NCI-H128 (cell line): ENCODE measurements around the gene SSU72.
"Not testable (repeated sequence)": the region's sequence is repeated elsewhere in the genome, so short reads cannot be mapped to it uniquely, and the experiment has no call there.

Experiments used
- DNase-seq: peaks from one replicate; lab custom pipeline; 2025; ENCODE audit not compliant: unreplicated experiment; lab: John Stamatoyannopoulos, UW

Gene SSU72

DNA sequence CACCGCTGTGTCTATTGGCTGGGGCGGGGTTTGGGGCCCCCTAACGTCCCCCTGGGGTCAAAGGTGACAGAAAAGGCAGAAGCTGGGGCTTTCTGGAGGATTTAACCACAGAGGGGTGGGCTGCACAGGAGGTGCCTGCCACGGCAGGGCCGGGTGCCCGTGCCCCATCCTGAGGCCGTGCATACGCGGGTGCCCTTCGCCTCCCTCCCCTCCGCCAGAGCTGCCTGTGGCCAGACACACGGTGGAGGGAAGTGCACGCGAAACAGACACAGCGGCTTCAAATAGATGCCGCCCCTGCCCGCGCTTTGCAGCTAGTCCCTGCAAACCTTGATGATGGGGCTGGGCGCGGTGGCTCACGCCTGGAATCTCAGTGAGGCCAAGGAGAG lies 65.2 kb downstream of the SSU72 start:
- not testable (repeated sequence) for DNase-seq

DNA sequence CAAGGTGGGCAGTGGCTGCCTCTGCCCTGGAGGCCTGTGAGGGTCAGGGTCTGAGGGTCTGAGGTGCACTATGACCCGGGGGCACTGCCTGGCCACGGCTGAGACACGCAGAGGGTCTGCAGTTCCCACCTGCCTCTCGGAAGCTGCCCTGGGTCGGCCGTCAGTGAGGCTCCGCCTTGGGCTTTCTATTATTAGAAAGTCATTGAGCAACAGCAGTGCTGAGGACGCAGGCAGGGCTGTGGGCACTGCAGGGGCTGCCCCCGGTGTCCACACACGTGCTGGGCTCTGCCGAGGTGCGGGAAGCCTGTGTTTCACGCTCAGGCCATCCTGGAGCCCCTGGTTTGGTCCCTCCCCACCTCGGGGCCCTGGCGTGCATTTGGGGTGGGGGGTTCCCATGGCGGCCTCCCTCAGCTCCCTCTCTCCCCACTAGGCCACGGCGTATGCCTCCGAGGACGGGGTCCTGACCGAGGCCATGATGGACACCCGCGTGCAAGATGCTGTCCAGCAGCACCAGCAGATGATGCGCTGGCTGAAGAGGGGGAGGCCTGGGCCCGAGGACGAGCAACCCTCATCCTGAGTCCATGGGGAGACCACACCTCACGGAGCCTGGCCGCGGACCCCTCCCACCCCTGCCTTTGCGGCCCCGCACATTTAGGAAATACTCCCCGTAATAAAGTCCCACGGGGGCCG lies 65.7 kb downstream of the SSU72 start:
- DNase-seq, result not testable (repeated sequence)

DNA sequence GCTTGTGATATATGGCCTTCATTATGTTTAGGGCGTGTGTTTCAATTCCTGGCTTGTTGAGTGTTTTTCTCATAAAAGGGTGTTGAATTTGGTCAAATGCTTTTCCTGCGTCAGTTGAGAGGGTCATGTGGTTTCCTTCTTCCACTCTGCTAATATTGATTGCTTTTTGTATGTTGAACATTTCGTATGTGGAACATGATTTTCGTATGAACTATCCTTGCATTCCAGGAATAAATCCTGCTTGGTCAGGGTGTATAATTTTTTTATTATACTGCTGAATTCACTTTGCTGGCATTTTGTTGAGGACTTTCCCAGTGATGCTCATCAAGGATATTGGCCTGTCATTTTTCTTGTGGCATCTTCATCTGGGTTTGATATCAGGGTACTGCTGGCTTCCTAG lies 67.4 kb downstream of the SSU72 start:
- DNase-seq, result no peak

DNA sequence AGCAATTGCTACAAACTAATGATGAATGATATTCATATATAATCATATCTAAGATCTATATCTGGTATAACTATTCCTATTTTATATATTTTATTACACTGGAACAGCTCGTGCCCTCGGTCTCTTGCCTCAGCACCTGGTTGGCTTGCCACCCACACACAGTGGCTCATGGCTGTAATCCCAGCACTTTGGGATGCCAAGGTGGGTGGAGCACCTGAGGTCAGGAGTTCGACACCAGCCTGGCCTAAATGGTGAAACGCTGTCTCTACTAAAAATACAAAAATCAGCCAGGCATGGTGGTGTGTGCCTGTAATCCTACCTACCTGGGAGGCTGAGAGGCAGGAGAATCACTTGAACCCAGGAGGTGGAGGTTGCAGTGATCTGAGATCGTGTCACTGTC lies 68.9 kb downstream of the SSU72 start:
- DNase-seq, result not testable (repeated sequence)

DNA sequence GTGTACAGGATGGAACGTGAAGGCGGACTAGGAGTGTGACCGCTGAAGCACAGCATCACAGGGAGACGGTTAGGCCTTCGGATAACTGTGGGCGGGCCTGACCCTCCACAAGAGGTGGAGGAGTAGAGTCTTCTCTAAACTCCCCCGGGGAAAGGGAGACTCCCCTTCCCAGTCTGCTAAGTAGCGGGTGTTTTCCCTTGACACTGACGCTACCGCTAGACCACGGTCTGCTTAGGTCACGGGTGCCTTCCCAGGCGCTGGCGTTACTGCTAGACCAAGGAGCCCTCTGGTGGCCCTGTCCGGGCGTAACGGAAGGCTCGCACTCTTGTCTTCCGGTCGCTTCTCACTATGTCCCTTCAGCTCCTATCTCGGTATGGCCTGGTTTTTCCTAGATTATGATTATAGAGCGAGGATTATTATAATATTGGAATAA lies 69.3 kb downstream of the SSU72 start:
- not testable (repeated sequence) for DNase-seq

DNA sequence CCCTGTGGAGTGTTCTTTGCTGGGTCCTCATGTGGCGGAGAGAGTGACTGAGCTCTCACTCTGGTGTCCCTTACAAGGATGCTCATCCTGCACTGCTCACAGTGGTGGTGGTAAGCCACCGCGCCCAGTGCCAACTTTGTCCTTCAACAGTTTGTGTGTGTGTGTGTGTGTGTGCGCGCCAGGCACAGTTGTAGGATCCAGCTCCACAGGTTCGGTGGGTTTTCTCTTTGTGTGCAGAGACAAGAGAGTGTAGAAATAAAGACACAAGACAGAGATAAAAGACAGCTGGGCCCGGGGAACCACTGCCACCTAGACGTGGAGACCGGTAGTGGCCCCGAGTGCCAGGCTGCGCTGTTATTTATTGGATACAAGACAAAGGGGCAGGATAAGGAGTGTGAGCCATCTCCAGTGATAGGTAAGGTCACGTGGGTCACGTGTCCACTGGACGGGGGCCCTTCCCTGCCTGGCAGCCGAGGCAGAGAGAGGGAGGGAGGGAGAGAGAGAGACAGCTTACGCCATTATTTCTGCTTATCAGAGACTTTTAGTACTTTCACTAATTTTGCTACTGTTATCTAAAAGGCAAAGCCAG lies 69.8 kb downstream of the SSU72 start:
- peak; percentile 65 for DNase-seq

DNA sequence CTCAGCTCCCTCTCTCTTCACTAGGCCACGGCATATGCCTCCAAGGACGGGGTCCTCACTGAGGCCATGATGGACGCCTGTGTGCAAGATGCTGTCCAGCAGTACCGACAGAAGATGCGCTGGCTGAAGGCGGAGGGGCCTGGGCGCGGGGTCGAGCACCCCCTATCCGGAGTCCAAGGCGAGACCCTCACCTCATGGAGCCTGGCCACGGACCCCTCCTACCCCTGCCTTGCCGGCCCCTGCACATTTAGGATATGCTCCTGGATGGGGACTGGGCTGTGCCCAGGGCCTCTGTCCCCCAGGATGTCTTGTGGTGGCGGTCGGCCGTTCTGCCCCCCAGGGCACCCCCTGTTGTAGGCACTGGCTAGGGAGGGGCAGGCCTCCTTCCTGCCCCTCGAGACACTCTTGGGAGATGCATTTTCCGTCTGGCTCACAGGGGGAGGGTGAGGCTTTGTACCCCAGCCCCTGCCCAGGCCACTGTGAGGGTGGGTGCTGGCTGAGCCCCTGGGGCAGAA lies 79.1 kb downstream of the SSU72 start:
- not testable (repeated sequence) for DNase-seq

DNA sequence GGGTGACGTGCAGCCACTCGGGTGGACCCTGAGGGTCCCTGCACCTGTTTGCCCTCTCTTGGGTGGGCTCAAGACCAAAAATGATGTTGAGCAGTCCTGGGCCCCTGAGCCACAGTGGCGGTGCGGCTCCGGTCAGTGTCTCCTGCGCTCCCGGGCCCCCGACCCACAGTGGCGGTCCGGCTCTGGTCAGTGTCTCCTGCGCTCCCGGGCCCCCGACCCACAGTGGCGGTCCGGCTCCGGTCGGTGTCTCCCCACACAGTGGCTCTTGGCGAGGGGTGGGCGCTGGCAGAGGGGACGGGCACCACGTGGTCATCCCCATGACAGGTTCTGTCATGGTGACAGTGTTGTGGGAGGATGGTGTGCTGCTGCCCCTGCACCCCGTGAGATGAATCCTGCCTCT lies 80.4 kb downstream of the SSU72 start:
- DNase-seq, result not testable (repeated sequence)
